ENCODE data around the gene PTPN22. TPM values are rescaled to one million over a fixed set of nuclear protein-coding genes. Genes with fewer than 3 reads are reported as not detected.

Gene PTPN22
- total RNA-seq, 1 experiment from 2014 or later, result not detected

DNA sequence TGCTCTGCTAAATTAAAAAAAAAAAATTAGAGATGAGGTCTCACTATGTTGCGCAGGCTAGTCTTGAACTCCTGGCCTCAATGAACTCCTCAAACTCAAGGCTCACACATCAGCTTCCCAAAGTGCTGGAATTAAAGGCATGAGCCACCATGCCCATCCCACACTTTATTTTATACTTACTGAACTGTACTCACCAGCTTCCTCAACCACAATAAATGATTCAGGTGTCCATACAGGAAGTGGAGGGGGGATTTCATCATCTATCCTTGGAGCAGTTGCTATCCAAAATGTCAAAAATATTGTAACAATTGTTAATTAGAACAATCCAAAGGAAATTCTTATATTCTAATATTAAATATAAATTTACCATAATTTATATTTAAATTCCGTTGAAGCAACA, 36.8 kb downstream of the PTPN22 start (continued):
- TF ChIP-seq CBFB (CRISPR knock-in tag; IDR thresholded peaks at IDR 0.05; ENCODE audit: low read depth) (no peak), NR1H2 (CRISPR knock-in tag; IDR thresholded peaks at IDR 0.05) (no peak), NFE2L1 (CRISPR knock-in tag; IDR thresholded peaks at IDR 0.05) (no peak), ATF6 (CRISPR knock-in tag; IDR thresholded peaks at IDR 0.05) (no peak), ZSCAN18 (CRISPR knock-in tag; IDR thresholded peaks at IDR 0.05) (no peak)

- Mint-ChIP-seq H3K27ac (no peak overlapping the region), H3K4me3 (no peak overlapping the region), H3K27me3 (ENCODE audit: low read depth) (peaks cover 8% of the 10 kb centered on the region; the same call in 1 of the 2 replicates), H3K36me3 (no peaks in the 10 kb centered on the region), H3K4me1 (no peaks in the 10 kb centered on the region), H3K9me3 (peaks cover 3% of the 10 kb centered on the region; the same call in 1 of the 2 replicates)
- ATAC-seq (no peak), DNase-seq (ENCODE audit: low spot score) (no peak)
- POLR2A ChIA-PET, result no interaction called here
- CTCF ChIA-PET, result no interaction called here
- TF ChIP-seq MXD4 (CRISPR knock-in tag; IDR thresholded peaks at IDR 0.05; ENCODE audit: borderline replicate concordance), result no peak
These were observed 41.5 kb downstream of the PTPN22 start for GRCh38 chr1:113830039-113830438.

- Mint-ChIP-seq H3K36me3 (no peaks in the 10 kb centered on the region), H3K4me1 (no peaks in the 10 kb centered on the region), H3K27ac (no peak overlapping the region), H3K4me3 (no peak overlapping the region), H3K27me3 (ENCODE audit: low read depth) (peaks cover 4% of the 10 kb centered on the region; the same call in 1 of the 2 replicates), H3K9me3 (peaks cover 2% of the 10 kb centered on the region; the same call in 1 of the 2 replicates)
- ATAC-seq (no peak), DNase-seq (ENCODE audit: low spot score) (no peak)
- ChIA-PET POLR2A (no interaction called here), CTCF (interaction anchor here (0.6 kb wide), 1 partner anchor 70 kb away, joined by 4 read pairs; no protein-coding TSS in a partner anchor)
- no peak for TF ChIP-seq ZNF425 (CRISPR knock-in tag; conservative IDR thresholded peaks at IDR 0.05)
- TF ChIP-seq FOXK1 (CRISPR knock-in tag; IDR thresholded peaks at IDR 0.05), result no peak
- no peak for TF ChIP-seq JAZF1 (CRISPR knock-in tag; IDR thresholded peaks at IDR 0.05)
- no peak for TF ChIP-seq ZNF396 (CRISPR knock-in tag; IDR thresholded peaks at IDR 0.05; ENCODE audit: borderline replicate concordance)
- TF ChIP-seq, protein P1, sequence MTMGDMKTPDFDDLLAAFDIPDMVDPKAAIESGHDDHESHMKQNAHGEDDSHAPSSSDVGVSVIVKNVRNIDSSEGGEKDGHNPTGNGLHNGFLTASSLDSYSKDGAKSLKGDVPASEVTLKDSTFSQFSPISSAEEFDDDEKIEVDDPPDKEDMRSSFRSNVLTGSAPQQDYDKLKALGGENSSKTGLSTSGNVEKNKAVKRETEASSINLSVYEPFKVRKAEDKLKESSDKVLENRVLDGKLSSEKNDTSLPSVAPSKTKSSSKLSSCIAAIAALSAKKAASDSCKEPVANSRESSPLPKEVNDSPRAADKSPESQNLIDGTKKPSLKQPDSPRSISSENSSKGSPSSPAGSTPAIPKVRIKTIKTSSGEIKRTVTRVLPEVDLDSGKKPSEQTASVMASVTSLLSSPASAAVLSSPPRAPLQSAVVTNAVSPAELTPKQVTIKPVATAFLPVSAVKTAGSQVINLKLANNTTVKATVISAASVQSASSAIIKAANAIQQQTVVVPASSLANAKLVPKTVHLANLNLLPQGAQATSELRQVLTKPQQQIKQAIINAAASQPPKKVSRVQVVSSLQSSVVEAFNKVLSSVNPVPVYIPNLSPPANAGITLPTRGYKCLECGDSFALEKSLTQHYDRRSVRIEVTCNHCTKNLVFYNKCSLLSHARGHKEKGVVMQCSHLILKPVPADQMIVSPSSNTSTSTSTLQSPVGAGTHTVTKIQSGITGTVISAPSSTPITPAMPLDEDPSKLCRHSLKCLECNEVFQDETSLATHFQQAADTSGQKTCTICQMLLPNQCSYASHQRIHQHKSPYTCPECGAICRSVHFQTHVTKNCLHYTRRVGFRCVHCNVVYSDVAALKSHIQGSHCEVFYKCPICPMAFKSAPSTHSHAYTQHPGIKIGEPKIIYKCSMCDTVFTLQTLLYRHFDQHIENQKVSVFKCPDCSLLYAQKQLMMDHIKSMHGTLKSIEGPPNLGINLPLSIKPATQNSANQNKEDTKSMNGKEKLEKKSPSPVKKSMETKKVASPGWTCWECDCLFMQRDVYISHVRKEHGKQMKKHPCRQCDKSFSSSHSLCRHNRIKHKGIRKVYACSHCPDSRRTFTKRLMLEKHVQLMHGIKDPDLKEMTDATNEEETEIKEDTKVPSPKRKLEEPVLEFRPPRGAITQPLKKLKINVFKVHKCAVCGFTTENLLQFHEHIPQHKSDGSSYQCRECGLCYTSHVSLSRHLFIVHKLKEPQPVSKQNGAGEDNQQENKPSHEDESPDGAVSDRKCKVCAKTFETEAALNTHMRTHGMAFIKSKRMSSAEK (CRISPR knock-in tag; IDR thresholded peaks at IDR 0.05; ENCODE audit: borderline replicate concordance), result no peak
- TF ChIP-seq, protein P2, sequence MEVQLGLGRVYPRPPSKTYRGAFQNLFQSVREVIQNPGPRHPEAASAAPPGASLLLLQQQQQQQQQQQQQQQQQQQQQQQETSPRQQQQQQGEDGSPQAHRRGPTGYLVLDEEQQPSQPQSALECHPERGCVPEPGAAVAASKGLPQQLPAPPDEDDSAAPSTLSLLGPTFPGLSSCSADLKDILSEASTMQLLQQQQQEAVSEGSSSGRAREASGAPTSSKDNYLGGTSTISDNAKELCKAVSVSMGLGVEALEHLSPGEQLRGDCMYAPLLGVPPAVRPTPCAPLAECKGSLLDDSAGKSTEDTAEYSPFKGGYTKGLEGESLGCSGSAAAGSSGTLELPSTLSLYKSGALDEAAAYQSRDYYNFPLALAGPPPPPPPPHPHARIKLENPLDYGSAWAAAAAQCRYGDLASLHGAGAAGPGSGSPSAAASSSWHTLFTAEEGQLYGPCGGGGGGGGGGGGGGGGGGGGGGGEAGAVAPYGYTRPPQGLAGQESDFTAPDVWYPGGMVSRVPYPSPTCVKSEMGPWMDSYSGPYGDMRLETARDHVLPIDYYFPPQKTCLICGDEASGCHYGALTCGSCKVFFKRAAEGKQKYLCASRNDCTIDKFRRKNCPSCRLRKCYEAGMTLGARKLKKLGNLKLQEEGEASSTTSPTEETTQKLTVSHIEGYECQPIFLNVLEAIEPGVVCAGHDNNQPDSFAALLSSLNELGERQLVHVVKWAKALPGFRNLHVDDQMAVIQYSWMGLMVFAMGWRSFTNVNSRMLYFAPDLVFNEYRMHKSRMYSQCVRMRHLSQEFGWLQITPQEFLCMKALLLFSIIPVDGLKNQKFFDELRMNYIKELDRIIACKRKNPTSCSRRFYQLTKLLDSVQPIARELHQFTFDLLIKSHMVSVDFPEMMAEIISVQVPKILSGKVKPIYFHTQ (CRISPR knock-in tag; IDR thresholded peaks at IDR 0.05), result no peak
- TF ChIP-seq ELF4 (CRISPR knock-in tag; IDR thresholded peaks at IDR 0.05; ENCODE audit: low read depth), result no peak
- TF ChIP-seq, protein P3, sequence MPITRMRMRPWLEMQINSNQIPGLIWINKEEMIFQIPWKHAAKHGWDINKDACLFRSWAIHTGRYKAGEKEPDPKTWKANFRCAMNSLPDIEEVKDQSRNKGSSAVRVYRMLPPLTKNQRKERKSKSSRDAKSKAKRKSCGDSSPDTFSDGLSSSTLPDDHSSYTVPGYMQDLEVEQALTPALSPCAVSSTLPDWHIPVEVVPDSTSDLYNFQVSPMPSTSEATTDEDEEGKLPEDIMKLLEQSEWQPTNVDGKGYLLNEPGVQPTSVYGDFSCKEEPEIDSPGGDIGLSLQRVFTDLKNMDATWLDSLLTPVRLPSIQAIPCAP (CRISPR knock-in tag; IDR thresholded peaks at IDR 0.05), result no peak
- no peak for TF ChIP-seq SMAD3 (CRISPR knock-in tag; IDR thresholded peaks at IDR 0.05; ENCODE audit: borderline replicate concordance)
- TF ChIP-seq ZBTB21 (CRISPR knock-in tag; IDR thresholded peaks at IDR 0.05; ENCODE audit: borderline replicate concordance), result no peak
- TF ChIP-seq CBFB (CRISPR knock-in tag; IDR thresholded peaks at IDR 0.05; ENCODE audit: low read depth), result no peak
- TF ChIP-seq KAT7 (CRISPR knock-in tag; IDR thresholded peaks at IDR 0.05; ENCODE audit: borderline replicate concordance), result no peak
- TF ChIP-seq, protein P4, sequence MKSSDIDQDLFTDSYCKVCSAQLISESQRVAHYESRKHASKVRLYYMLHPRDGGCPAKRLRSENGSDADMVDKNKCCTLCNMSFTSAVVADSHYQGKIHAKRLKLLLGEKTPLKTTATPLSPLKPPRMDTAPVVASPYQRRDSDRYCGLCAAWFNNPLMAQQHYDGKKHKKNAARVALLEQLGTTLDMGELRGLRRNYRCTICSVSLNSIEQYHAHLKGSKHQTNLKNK (CRISPR knock-in tag; IDR thresholded peaks at IDR 0.05), result no peak
These were observed 49.6 kb downstream of the PTPN22 start for GRCh38 chr1:113821916-113822315.

All from WTC11 (cell line).